HUES6 (cell line): ENCODE data around the gene TBXAS1.

Experiments
- H3K27ac ChIP-seq: 2 replicates; pipeline ENCODE4 v1.7.0; 2013; ENCODE audit warnings: low read depth, mild to moderate bottlenecking, low read length, inconsistent platforms
- H3K27me3 ChIP-seq: 2 replicates; pipeline ENCODE4 v1.6.1; 2013; ENCODE audit warnings: low read length; ENCODE audit not compliant: control insufficient read depth, insufficient read depth
- H3K36me3 ChIP-seq: 2 replicates; pipeline ENCODE4 v1.6.1; 2013; ENCODE audit warnings: low read length; ENCODE audit not compliant: control insufficient read depth, insufficient read depth
- H3K4me1 ChIP-seq: 2 replicates; pipeline ENCODE4 v1.6.1; 2013; ENCODE audit warnings: low read length; ENCODE audit not compliant: control insufficient read depth, insufficient read depth
- H3K4me3 ChIP-seq: 2 replicates; pipeline ENCODE4 v1.5.1; 2013; ENCODE audit warnings: low read depth, low read length
- H3K9ac ChIP-seq: one replicate; pipeline ENCODE4 v1.6.1; 2013; ENCODE audit warnings: mild to moderate bottlenecking, low read length
- H3K9me3 ChIP-seq: 2 replicates; pipeline ENCODE4 v1.6.1; 2013; ENCODE audit warnings: low read depth, low read length; ENCODE audit not compliant: control insufficient read depth, insufficient read depth

TBXAS1 gene

DNA sequence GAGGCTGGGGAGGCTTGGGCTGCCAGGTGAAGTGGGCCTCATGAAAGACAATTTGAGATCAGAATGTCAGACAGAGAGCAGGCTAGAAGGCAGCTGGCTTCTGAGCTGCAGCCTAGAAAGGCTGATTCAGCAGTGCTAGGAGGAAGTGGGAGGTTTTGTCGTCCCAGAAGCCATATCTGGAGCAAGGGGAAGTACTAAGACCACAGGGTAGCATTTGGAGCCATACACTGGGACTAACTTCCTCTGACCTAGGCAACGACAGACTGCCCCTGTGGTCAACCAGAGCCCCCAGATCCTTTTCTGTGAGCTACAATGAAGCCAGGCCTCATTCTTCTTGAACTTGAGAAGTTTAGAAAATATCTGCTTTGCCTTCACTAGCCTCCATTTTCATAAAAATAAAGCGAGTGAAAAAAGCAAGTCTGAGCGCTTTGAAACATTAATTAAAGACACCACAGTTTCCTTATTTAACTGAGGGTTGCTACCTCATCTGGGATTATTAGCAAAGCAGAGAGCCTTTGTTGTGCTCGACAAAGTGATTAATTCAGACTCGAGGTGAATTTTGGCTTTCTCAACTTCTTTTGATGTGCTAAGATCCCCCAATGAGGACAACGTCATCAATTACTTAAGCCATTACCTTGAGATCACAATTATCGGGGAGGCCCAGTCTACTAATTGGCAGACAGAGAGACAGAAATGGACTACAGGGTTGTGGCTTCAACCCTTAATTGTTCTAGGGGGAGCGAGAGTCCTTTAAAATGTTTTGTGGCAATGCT is 26.6 kb downstream of the TBXAS1 start:
- no peak overlapping the region for H3K4me3 ChIP-seq
- no peak overlapping the region for H3K9ac ChIP-seq
- no peaks in the 10 kb centered on the region for H3K27me3 ChIP-seq
- no peaks in the 10 kb centered on the region for H3K4me1 ChIP-seq
- H3K27ac ChIP-seq, result no peak overlapping the region
- no peaks in the 10 kb centered on the region for H3K9me3 ChIP-seq
- no peaks in the 10 kb centered on the region for H3K36me3 ChIP-seq

DNA sequence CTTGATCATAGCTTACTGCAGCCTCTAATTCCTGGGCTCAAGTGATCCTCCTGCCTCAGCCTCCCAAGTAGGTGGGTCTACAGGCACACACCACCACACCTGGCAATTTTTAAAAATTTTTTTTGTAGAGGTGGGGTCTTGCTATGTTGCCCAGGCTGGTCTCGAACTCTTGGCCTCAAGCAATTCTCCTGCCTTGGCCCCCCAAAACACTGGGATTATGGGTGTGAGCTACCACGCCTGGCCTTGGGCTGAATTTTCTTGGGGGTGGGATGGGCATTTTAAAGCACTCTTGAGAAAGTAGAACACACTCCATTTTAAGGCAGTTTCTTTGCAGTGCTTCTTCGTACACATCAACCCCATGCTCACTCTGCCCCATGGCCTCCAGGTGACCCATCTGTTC is 28.7 kb downstream of the TBXAS1 start:
- H3K4me1 ChIP-seq, result no peaks in the 10 kb centered on the region
- H3K27ac ChIP-seq, result no peak overlapping the region
- no peak overlapping the region for H3K9ac ChIP-seq
- H3K36me3 ChIP-seq, result no peaks in the 10 kb centered on the region
- no peak overlapping the region for H3K4me3 ChIP-seq
- no peaks in the 10 kb centered on the region for H3K9me3 ChIP-seq
- H3K27me3 ChIP-seq, result no peaks in the 10 kb centered on the region

DNA sequence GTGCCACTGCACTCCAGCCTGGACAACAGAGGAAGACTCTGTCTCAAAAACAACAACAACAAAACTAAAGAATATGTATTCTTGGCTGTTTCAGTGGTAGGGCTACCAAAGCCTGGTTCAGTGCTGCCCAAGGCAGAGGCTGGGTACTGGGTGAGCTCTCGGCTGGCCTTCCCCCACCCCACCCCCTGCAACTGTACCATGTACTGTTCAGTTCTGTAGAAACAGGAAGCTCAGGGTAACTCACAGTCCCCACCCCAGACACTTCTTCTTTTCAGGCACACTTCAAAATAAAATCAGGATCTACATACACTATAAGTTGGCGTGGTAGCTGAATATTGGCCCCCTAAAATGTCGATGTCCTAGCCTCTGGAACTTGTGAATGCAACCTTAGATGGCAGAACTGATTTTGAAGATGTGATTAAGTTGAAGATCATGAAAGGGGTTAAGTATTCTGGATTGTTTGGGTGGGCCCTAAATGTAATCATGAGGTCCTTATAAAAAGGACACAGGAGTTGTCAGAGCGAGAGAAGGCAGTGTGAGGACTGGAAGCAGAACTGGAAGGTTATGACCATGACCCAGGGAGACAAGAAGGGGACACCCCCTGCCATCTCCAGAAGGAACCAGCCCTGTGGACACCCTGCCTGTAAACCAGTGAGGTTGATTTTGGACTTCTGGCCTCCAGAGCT is 31.2 kb downstream of the TBXAS1 start:
- no peak overlapping the region for H3K4me3 ChIP-seq
- H3K27me3 ChIP-seq, result no peaks in the 10 kb centered on the region
- H3K27ac ChIP-seq, result no peak overlapping the region
- no peaks in the 10 kb centered on the region for H3K36me3 ChIP-seq
- H3K4me1 ChIP-seq, result no peaks in the 10 kb centered on the region
- H3K9me3 ChIP-seq, result peaks cover 11% of the 10 kb centered on the region
- H3K9ac ChIP-seq, result no peak overlapping the region

DNA sequence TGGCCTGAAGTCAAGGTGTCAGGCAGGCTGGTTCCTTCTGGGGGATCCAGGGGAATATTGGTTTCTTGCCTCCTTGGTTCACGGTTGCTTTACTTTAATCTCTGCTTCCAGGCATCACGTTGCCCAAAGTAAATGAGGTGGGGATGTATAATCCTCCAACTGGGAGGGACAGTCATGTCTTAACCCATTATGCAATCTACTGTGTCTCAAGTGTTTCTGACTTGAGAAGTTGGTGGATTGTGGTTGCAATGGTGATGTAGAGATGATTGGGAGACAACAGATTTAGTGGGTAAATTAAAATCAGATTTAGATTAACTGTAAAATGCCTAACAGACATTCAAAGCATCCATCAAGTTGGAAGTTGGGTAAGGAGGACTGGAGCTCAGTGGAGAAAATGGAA is 32.7 kb downstream of the TBXAS1 start:
- Histone ChIP-seq H3K9me3 (peaks cover 13% of the 10 kb centered on the region), H3K4me3 (no peak overlapping the region), H3K36me3 (no peaks in the 10 kb centered on the region), H3K27ac (no peak overlapping the region), H3K27me3 (no peaks in the 10 kb centered on the region), H3K4me1 (no peaks in the 10 kb centered on the region), H3K9ac (no peak overlapping the region)

DNA sequence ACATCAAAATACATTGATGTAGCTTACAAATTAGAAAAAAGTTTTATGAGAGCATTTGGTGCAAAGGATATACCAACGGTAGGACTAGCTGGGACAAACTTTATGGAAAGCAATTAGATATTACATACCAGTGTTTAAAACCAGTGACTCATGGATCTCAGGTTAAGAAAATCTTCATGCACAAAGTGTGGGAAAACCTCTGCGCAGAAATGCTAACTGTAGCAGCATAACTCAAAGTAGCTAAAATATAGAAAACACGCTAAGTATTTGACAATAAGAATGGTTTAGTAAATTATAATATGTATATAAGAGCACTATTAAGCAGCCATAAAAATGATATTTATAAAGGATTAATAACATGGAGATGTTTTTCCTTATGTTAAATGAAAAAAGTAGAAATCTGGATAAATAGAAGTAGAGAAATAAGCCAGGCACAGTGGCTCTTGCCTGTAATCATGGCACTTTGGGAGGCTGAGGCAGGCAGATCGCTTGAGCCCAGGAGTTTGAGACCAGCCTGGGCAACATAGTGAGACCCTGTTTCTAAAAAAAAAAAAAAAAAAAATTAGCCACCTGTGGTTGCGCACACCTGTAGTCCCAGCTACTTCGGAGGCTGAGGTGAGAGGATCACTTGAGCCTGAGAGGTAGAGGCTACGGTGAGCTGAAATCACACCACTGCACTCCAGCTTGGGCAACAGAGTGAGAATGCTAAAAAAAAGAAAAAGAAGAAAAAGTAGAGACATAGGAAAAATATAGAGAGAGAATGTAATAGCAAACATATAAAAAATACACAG is 37.2 kb downstream of the TBXAS1 start:
- Histone ChIP-seq H3K4me1 (no peaks in the 10 kb centered on the region), H3K27me3 (no peaks in the 10 kb centered on the region), H3K4me3 (no peak overlapping the region), H3K9me3 (peaks cover 13% of the 10 kb centered on the region), H3K36me3 (no peaks in the 10 kb centered on the region), H3K27ac (no peak overlapping the region), H3K9ac (no peak overlapping the region)

DNA sequence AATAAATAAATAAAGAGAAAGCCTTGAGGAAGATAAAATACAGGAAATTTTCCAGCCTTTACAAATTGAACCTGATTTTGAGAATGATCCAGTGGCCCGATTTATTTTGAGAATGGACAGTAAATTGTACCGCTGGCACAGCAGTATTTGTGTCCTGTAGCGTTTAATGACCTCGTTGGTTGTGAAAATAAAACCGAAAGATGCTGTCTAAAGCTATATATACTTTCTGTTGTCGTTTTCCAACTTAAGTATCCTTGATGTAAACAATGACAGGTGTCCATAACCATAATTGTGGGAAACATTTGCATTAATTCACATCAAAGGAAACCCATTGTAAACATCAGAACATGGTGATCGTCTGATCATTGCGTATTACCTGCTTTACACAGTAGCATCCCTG is 38.8 kb downstream of the TBXAS1 start:
- peaks cover 13% of the 10 kb centered on the region for H3K9me3 ChIP-seq
- no peak overlapping the region for H3K9ac ChIP-seq
- no peak overlapping the region for H3K4me3 ChIP-seq
- H3K27ac ChIP-seq, result no peak overlapping the region
- no peaks in the 10 kb centered on the region for H3K27me3 ChIP-seq
- no peaks in the 10 kb centered on the region for H3K36me3 ChIP-seq
- no peaks in the 10 kb centered on the region for H3K4me1 ChIP-seq

DNA sequence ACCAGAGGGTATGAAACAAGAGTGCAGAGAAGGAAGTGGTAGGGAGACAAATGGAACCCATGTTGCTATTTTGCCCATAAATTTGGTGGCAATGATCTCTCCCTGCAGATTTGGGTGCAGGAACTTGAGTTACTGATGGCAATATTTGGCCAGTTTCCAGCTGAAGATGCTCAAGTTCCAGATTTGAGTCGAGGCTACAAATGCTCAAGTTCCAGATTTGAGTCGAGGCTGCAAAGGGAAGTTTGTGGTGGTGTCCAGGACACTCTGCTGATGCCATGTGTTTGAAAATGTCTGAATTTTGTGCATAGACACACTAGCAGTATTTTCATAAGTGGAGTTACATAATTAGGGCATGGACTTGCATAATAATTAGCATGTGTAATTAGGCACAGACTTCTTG is 40.8 kb downstream of the TBXAS1 start:
- Histone ChIP-seq H3K27ac (no peak overlapping the region), H3K36me3 (no peaks in the 10 kb centered on the region), H3K4me1 (no peaks in the 10 kb centered on the region), H3K27me3 (no peaks in the 10 kb centered on the region), H3K9me3 (peaks cover 5% of the 10 kb centered on the region; the same call in 1 of the 2 replicates), H3K4me3 (no peak overlapping the region), H3K9ac (no peak overlapping the region)

DNA sequence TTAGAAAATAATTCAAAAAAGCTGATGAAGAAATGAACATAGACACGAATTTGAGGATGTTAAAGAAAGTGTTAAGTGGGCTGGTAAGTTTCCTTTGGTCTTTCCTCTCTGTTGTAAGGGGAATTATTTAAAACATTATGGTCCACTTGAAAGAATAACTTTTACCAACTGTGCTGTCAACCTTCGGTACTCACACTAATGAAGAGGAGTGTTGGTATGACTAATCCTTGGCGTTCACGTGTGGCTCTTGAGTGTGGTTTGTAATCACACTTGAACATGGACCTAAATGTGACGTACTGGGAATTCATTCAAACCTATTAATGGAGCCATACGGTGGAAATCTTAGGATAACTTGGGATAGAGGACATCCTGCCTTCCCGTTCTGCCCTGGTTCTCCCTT is 41.3 kb downstream of the TBXAS1 start:
- H3K4me3 ChIP-seq, result no peak overlapping the region
- H3K27me3 ChIP-seq, result no peaks in the 10 kb centered on the region
- H3K27ac ChIP-seq, result no peak overlapping the region
- peaks cover under 1% of the 10 kb centered on the region; the same call in 1 of the 2 replicates for H3K9me3 ChIP-seq
- H3K4me1 ChIP-seq, result no peaks in the 10 kb centered on the region
- no peak overlapping the region for H3K9ac ChIP-seq
- H3K36me3 ChIP-seq, result no peaks in the 10 kb centered on the region

DNA sequence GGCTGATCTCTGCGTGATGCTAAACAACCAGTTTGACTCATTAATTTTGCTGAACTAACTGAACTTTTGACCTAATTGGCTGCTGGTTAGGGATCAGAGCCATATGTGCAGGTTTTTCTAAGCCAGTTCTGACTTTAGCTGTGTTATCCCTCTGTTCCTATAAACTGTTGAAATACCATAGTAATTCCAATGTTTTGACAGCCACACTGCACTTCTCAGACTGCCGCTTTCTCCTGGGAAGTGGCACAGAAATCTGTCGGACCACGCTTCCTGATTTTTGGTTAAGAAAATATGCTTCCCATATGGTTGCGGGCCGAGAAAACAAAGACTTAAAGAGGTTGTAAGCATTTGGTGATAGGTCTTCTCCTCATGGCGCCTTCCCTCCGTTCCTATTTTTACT is 42.3 kb downstream of the TBXAS1 start:
- H3K4me3 ChIP-seq, result no peak overlapping the region
- no peak overlapping the region for H3K9ac ChIP-seq
- no peaks in the 10 kb centered on the region for H3K4me1 ChIP-seq
- no peaks in the 10 kb centered on the region for H3K36me3 ChIP-seq
- H3K27me3 ChIP-seq, result no peaks in the 10 kb centered on the region
- no peaks in the 10 kb centered on the region for H3K9me3 ChIP-seq
- H3K27ac ChIP-seq, result no peak overlapping the region

DNA sequence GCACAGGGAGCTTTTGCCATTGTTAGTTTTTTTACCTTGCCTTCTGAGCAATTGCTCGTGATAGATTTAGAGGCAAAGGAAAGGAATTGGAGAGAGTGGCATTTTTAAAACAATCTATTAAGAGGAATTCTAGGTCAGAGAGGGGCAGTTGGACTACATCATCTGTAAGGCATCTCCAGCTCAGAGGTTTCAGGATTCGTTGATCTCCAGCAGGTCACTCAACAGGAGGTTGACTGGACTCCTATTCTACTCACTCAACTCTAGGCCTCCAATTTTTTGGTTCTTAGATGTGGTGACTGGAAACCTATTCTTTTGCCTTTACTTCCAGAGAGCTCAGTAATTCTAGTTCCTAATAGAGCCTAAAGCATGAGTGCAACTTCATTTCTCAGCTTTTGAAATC is 42.8 kb downstream of the TBXAS1 start:
- Histone ChIP-seq H3K4me3 (no peak overlapping the region), H3K27ac (no peak overlapping the region), H3K9ac (no peak overlapping the region), H3K9me3 (no peaks in the 10 kb centered on the region), H3K4me1 (no peaks in the 10 kb centered on the region), H3K27me3 (no peaks in the 10 kb centered on the region), H3K36me3 (no peaks in the 10 kb centered on the region)
